Measurements from ENCODE around the gene TUBA1B.

Gene TUBA1B

DNA sequence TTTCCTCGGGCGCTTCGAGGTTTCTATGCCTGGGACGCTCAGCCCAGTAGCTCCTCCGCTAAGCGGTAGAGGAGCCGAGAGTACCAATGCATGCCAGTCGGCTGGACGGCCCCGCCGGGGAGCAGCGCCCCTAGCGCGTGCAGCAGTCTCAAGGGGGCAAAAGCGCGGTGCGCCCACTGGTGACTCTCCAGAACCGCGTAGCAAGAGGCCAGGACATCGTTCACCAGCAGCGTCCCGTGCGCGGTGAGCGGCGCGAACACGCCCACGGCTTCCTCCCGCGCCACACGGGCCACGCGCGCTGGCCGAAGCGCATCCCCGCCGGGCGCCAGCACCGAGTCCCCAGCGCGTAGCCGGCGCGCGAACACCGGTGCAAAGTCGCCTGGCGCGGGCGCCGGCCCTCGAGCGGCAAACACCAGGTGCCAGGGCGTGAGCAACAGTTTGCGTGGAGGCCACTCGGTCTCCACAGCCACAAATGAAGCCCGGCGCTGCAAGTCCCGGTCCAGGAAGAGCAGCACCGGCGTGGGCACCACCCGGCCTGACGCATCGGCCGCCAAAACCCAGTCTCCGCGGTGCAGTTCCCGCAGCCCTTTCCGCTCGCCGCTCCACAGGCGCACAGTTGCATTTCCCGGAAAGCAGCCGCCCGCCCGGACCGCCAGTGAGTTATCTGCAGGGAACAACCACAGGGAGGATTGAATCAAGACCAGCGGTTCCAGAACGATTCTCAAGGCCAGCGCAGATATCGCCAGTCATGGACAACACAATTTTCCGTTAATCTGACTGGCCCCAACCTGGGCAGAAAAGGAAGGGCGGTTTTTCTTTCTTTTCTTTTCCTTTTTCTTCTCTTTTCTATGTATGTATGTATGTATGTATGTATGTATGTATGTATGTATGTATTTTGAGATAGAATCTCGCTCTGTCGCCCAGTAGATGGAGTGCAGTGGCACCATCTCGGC lies 41.1 kb downstream of the TUBA1B start:
- DNase-seq (ENCODE audit: low read depth) = no peak

- no peak for DNase-seq (ENCODE audit: low read depth)
Observed at GRCh38 chr12:49088932-49089330, 42.3 kb downstream of the TUBA1B start.

DNA sequence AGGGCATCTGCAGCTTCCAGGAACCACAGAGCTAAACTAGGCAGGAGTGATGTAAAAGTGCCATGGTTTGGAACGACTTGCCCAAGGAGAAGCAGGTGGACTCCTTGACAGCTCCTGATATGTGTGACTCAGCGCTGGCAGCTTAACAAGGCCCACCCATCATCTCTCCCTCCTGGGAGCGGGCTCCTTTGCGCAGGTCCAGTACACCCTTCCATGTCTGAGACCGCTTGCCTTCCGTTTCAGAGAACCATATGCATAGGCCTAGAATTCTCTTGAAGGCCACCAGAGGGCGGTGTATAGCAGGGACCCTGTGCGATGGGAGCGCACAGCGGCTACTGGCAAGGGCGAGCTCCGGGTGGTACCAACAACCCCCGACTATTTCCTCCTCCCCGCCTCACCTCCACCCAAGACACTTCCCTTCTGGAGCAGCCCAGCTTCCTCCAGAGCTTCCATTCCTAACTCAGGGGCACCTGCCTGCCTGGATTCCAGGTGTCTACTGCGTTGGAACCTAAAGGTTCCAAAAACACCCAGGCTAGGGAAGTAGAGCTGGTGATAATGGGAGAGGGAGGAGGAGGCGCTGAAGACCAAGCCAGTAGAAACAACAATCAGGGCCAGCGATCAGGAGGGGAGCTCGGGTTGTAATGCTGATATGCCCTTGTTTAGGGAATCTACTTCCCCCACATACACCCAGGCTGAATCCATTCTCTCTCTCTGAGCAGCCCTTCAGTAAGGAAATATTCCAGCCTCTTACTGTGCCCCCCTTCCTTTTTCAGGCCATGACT lies 42.9 kb downstream of the TUBA1B start:
- DNase-seq (ENCODE audit: low read depth) = no peak

DNA sequence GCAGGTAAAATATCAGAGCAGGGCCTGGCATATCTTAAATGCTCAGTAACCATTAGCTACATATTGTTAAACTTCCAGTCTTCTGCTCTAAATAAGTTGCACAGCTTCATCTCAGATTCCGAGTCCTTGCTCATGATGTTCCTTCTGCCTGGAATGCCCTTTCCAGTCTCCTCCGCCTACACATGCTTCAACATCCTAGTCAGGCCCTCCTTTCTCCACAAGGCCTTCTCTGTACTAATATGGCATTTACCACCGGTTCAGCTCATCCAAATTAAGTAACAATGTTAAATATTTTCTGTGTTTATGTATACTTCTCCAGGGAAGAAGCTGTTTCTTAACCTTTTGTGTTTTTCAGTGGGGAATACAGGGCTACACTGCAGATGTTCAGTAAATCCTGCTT lies 45.1 kb downstream of the TUBA1B start:
- no peak for DNase-seq (ENCODE audit: low read depth)

- no peak for DNase-seq (ENCODE audit: low read depth)
Observed at GRCh38 chr12:49084438-49084837, 46.8 kb downstream of the TUBA1B start.

DNA sequence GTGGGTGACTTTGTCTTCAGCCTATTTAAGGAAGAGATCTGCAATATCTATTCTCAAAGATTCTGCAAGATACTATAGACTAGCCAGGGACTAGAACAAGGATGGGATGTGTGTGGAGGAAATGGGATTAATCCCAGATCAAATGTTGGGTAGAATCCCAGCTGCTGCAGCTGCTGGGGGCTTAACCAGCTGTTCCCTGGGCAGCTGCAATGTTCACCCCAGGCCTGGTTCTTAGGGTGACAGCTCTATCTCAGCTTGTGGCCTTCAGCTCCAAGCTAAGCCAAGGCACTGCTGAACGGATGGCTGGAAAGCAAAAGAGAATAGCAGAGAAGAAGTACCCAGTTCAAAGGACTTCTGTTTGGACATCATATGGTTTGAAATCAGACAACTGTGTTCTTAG lies 51.4 kb downstream of the TUBA1B start:
- DNase-seq (ENCODE audit: low read depth) = no peak

All from GM04503 (cell line).